ENCODE results near the gene CKAP2L.

Gene CKAP2L

GRCh38 chr2:112764071-112765044, at the start of gene CKAP2L:
CKAP2L (minus strand) TSS chr2:112764609; CDS start chr2:112764598, 11 bp downstream.
- peak; percentile 93 to 94 for DNase-seq

GRCh38 chr2:112813280-112813966, 49.0 kb upstream of the CKAP2L start:
- no peak for DNase-seq

- DNase-seq: no peak
These were observed 48.2 kb upstream of the CKAP2L start for GRCh38 chr2:112812318-112813267.

DNA sequence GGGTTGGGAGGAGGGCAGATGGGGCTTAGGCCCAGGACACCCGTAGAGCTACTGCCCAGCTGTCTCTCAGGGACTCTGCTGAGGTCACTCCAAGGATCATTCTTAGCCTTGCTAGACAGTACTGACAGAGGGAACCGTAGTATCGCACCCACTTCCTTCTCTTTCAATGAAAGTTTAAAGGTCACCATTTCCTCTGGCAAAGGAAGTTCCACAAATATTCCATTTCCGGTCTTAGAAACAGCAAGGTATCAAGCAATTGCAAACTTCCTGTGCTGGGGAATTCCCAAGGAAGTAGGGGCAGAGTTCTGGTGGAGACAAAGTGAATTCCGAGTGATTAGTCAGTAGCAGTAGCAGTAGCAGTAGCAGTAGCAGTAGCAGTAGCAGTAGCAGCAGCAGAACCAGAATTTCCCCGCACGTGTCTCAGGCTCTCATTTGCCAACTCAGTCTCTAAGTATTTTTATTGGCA, 47.5 kb upstream of the CKAP2L start:
- DNase-seq: no peak

DNA sequence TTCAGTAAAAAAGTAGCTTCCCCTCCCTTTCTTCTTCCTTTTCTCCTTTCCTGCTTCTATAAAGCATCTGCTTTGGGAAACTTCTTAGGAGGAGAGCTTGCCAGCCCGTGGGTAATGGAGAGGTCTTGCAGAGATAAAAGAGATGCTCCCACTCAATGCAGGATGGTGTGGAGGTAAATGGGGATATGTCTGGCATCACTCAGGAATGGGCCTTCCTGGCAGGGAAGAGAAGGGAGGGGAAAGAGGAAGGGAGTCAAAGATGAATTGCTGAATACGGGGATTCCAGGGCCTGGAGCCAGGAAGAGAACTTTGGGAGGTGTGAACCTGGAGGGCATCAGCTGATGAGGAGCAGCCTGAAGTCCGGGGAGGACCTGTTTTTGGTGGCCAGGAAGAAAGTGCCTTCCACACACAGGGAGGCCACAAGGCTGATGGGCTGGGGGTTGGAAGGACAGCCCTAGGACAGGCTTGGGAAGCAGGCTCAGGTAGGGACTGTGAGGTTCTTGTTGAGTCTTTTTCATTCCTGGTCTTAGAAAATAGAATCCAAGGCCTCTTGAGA, 46.9 kb upstream of the CKAP2L start:
- no peak for DNase-seq

- no peak for DNase-seq
These were observed 44.7 kb upstream of the CKAP2L start for GRCh38 chr2:112809112-112809511.

- no peak for DNase-seq
These were observed 42.9 kb upstream of the CKAP2L start for GRCh38 chr2:112807233-112807807.

GRCh38 chr2:112805542-112805941, 41.1 kb upstream of the CKAP2L start:
- no peak for DNase-seq

DNA sequence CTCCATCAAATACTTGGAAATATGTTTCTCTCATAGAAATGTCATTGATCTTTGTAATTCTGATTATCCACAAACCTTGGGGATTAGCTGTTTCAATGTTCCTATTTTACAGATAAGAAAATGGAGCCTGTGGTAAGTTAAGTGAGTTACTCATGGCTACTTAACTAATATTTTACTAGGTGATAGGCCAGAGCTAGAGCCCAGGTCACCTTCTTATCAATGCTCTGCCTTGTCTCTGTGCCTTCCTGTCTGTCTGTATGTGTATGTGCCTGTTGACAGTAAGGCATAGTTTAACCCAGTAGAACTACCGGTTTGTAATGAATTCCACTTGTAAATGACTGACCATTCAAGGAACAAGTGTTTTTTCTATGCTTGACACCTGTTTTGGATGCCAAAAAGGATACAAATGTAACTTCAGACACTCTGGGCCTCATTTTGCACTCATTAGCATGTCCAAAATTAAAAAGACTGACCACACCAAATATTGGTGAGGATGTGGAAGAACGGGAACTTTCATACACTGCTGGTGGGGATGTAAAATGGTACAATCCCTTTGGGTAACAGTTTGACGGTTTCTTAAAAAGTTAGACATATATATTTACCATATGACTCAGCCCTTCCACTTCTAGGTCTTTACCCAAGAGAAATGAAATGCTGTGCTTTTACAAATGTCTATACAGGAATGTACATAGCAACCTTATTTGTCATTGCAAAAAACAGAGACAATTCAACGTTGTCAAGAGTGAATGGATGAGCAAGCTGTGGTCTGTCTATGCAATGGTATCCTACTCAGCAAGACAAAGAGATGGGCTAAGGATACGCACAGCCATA, 39.5 kb upstream of the CKAP2L start:
- DNase-seq: no peak

DNA sequence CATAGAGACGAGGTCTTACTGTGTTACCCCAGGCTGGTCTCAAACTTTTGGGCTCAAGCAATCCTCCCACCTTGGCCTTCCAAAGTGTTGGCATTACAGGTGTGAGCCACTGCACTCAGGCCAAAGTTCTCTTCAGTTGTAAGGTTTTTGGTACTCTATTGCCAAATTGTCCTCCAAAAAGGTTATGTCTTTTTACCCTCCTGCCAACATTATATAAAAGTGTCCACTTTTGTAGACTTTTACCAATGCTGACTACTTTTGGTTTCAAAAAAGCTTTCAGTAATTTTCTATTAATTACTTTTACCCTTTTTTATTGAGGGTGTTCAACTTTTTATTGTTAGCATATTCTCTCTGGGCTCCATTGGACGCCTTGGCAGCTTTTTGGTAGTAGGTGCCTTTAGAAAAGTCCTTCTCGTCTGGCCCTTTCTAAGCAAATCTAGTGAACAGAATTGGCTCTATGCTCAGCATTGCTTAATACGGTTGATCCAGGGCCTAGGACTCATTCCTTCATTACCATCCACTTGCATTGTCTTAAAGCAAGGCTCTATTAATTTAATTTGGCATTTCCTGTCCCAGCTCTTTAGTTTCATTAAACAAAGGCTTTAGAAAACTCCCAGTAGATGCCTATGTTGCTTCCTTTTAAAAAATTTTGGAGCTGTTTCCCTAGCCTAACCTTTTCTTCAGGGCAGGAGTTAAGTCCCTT, 36.6 kb upstream of the CKAP2L start:
- DNase-seq: no peak

DNA sequence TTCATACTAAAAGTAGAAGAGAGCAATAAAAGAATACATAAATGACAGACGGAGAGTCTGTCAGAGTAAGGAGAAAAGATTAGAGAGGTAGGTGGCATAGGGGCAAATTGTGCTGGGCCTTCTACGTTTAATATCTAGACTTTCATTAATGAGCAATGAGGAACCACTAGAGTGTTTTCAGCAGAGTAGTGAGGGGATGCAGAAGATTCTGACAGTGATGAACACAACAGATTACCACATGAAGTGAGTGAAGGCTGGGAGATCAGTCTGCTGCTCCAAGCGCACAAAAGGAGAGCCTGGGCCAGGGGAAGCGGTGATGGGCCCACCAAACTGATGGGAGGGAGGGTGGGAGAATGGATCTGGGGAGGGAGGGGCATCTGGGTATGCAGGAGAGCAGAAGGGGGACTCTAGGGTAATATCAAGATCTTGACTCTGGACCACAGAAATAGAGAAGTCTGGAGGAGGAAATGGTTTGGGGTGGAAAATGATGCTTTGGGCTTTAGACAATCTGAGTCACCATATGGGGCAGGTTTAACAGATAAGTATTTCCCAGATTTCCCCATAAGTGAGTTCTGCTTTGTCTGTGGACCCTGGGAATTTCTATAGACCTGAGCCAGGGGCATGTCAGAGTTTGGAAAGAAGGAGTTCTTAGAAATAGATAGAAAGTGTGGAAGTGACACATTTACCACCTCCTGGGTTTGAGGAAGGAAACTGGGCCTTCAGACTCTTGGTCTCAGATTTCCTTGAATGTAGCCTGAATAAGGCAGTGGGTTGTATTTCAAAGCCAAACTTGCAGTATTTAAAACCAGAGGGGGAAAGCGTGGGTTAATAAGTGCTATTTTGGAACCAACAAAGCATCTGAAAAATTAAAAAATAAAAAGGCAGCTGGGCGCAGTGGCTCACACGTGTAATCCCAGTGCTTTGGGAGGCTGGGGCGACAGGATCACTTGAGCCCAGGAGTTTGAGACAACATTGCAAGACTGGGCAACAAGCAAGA, 34.9 kb upstream of the CKAP2L start:
- no peak for DNase-seq

GRCh38 chr2:112796486-112796885, 32.1 kb upstream of the CKAP2L start:
- no peak for DNase-seq

DNA sequence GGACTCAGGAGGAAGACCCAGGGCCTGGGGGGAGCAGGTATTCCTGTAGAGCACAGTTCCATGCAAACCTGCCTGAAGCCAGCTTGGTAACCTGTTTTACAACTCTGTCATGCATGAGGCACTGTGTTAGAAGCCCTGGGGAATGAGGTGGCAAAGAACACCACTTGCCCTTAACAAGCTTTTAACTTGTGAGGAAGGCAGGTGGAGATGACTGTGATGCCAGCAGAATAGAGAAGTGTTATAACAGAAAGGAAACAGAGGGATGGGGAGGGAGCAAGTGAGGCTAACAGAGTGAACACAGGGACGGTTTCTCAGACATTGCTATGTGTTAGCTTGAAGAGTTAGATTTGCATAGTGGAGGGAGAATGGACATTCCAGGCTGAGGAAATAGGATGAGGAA, 31.4 kb upstream of the CKAP2L start:
- DNase-seq: no peak

GRCh38 chr2:112794841-112795240, 30.4 kb upstream of the CKAP2L start:
- DNase-seq: no peak

GRCh38 chr2:112794131-112794733, 29.8 kb upstream of the CKAP2L start:
- no peak for DNase-seq

- no peak for DNase-seq
These were observed 29.1 kb upstream of the CKAP2L start for GRCh38 chr2:112793449-112793978.

- DNase-seq: no peak
These were observed 28.0 kb upstream of the CKAP2L start for GRCh38 chr2:112792419-112792818.

GRCh38 chr2:112791693-112792230, 27.4 kb upstream of the CKAP2L start:
- no peak for DNase-seq

Measured in activated CD4-positive, alpha-beta T cell treated with anti-CD3 and anti-CD28 coated beads, Interleukin-2, amount 50 U/mL, for 4 hours (primary cell).